OCI-LY1 (cell line): ENCODE data around the gene C5orf22.

Source experiments
- EZH2 ChIP-seq: fragments of 200-600 bp; sonication (generic), shearing (Covaris generic); IDR thresholded peaks from 2 replicates; pipeline ENCODE4 v1.8.0; 2017; ENCODE audit warnings: borderline replicate concordance, mixed run types, mild to moderate bottlenecking, antibody characterized with exemption, low read length, moderate library complexity, mixed read lengths
- TF ChIP-seq, protein P1 (sequence below): fragments of 200-600 bp; sonication (generic), shearing (Covaris generic); IDR thresholded peaks from 2 replicates; pipeline ENCODE4 v1.5.1; 2017; ENCODE audit warnings: mild to moderate bottlenecking, antibody characterized with exemption, low read length, moderate library complexity, mixed read lengths

DNA sequence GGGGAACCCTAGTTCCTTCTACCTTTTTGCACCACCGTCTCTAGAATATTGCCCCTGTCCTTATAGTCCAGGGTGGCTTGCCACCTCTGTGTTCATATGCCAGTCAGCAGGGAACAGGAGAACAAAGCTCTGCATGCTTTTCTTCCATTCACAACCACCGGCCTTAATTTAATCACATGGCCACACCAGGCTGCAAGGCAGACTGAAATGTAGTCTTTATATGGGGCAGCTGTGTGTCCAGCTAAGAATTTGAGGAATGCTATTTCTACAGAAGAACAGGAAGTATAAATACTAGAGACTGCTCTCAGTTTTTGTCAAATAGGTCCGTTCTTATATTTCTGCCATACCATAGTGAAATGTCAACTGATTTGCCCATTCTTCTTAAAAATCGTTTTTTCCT lies 5.8 kb downstream of the C5orf22 start:
- TF ChIP-seq, protein P1, sequence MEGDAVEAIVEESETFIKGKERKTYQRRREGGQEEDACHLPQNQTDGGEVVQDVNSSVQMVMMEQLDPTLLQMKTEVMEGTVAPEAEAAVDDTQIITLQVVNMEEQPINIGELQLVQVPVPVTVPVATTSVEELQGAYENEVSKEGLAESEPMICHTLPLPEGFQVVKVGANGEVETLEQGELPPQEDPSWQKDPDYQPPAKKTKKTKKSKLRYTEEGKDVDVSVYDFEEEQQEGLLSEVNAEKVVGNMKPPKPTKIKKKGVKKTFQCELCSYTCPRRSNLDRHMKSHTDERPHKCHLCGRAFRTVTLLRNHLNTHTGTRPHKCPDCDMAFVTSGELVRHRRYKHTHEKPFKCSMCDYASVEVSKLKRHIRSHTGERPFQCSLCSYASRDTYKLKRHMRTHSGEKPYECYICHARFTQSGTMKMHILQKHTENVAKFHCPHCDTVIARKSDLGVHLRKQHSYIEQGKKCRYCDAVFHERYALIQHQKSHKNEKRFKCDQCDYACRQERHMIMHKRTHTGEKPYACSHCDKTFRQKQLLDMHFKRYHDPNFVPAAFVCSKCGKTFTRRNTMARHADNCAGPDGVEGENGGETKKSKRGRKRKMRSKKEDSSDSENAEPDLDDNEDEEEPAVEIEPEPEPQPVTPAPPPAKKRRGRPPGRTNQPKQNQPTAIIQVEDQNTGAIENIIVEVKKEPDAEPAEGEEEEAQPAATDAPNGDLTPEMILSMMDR = no peak
- TF ChIP-seq EZH2 = no peak
